ENCODE results near the gene THOP1. TPM values are rescaled to one million over a fixed set of nuclear protein-coding genes. Genes with fewer than 3 reads are reported as not detected.

The THOP1 gene
- polyA plus RNA-seq, 2 of the 4 experiments (the other 2 are of a cell fraction), result 43.5 to 90.5 TPM

DNA sequence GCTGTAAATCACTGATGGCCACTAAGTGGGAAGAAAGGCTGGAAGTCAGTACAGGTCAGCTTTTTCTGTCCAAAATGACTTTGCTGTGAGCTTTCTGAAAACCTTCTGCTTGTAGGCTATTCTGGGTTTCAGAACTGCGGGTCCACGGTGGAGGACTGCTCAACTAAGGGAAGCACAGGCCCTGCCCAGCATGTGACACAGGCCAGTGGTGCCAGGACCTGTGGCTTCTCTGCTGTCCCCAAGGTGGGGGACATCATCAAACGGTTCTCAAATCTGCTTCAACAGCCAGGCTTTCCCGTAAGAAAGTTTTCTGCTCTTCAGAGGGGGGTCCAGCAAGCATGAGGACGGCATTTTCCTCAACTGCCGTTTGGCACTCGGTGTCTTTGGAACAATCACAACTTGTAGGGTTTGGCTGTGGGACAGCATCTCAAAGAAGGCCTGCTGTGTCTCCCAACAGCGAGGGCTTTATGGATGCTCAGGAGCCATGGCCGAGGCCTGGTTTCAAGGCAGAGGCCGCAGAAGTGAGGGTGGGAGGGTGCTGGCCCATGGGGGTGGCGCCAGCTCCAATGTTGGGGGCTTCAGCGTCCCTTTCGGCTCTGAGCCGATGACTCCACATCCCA lies 6.1 kb upstream of the THOP1 start:
- WGBS (ENCODE audit: missing lambda C conversion rate), result 93% methylated on average over 13 of the region's 14 CpGs
- H3K9me3 ChIP-seq, result no peaks in the 10 kb centered on the region
- H3K4me2 ChIP-seq, result no peak overlapping the region
- no peak for ATAC-seq
- no peak for DNase-seq (ENCODE audit: low read depth in 1 of 2, low spot score in 1 of 2)
- ChIA-PET POLR2A (no interaction called here), CTCF (interaction anchor here (0.7 to 1.7 kb wide), 3 partner anchors 30 to 142 kb away, joined by 3 to 9 read pairs (median 5); no protein-coding TSS in a partner anchor)
- H3K27ac ChIP-seq, result no peak overlapping the region
- H3K4me1 ChIP-seq, result peaks cover 12% of the 10 kb centered on the region; the same call in 2 of the 3 replicates
- FAIRE-seq, result no peak
- H3K4me3 ChIP-seq, result no peak overlapping the region
- no peak for TF ChIP-seq RCOR1 (IDR thresholded peaks at IDR 0.05; ENCODE audit: low read depth, low read length)
- no peak for TF ChIP-seq MAFK (IDR thresholded peaks at IDR 0.05; ENCODE audit: partially characterized antibody)
- TF ChIP-seq CTCF (IDR thresholded peaks at IDR 0.05), result no peak
- TF ChIP-seq HEYL (CRISPR knock-in tag; IDR thresholded peaks at IDR 0.05), result no peak
- no peak for TF ChIP-seq FOSB (CRISPR knock-in tag; IDR thresholded peaks at IDR 0.05)
- no peak for TF ChIP-seq POLR2A (IDR thresholded peaks at IDR 0.05; ENCODE audit: low read length)
- TF ChIP-seq EP300 (IDR thresholded peaks at IDR 0.05), result no peak
- no peak for TF ChIP-seq HOXA7 (CRISPR knock-in tag; IDR thresholded peaks at IDR 0.05)
- TF ChIP-seq MAZ (IDR thresholded peaks at IDR 0.05; ENCODE audit: borderline replicate concordance, low read depth, low read length), result no peak
- TF ChIP-seq ZSCAN20 (CRISPR knock-in tag; IDR thresholded peaks at IDR 0.05), result no peak
- no peak for TF ChIP-seq FOSL2 (IDR thresholded peaks at IDR 0.05)
- TF ChIP-seq FOSL2 (CRISPR knock-in tag; IDR thresholded peaks at IDR 0.05), result no peak
- TF ChIP-seq EHMT2 (IDR thresholded peaks at IDR 0.05; ENCODE audit: low read depth), result no peak
- no peak for TF ChIP-seq RNF2 (IDR thresholded peaks at IDR 0.05; ENCODE audit: borderline replicate concordance, low read depth)
- no peak for TF ChIP-seq ZC3H11A (IDR thresholded peaks at IDR 0.05)
- TF ChIP-seq, protein P1, sequence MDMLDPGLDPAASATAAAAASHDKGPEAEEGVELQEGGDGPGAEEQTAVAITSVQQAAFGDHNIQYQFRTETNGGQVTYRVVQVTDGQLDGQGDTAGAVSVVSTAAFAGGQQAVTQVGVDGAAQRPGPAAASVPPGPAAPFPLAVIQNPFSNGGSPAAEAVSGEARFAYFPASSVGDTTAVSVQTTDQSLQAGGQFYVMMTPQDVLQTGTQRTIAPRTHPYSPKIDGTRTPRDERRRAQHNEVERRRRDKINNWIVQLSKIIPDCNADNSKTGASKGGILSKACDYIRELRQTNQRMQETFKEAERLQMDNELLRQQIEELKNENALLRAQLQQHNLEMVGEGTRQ (IDR thresholded peaks at IDR 0.05), result no peak
- TF ChIP-seq ESRRA (IDR thresholded peaks at IDR 0.05; ENCODE audit: borderline replicate concordance, low read length), result no peak

- DNase-seq (ENCODE audit: low read depth in 1 of 2, low spot score in 1 of 2), result no peak
- Histone ChIP-seq H3K4me2 (no peak overlapping the region), H3K27ac (no peak overlapping the region), H3K4me1 (peaks cover 17% of the 10 kb centered on the region; the same call in 2 of the 3 replicates), H3K4me3 (no peak overlapping the region), H3K9me3 (no peaks in the 10 kb centered on the region)
- TF ChIP-seq ZC3H11A (IDR thresholded peaks at IDR 0.05) (no peak), CTCF (IDR thresholded peaks at IDR 0.05) (no peak)
- no peak for ATAC-seq
- WGBS (ENCODE audit: missing lambda C conversion rate), result 93% methylated on average over 7 of the region's 7 CpGs
- FAIRE-seq, result no peak
- ChIA-PET POLR2A (no interaction called here), CTCF (no interaction called here)
Measured at GRCh38 chr19:2780284-2780683, 5.0 kb upstream of the THOP1 start.

DNA sequence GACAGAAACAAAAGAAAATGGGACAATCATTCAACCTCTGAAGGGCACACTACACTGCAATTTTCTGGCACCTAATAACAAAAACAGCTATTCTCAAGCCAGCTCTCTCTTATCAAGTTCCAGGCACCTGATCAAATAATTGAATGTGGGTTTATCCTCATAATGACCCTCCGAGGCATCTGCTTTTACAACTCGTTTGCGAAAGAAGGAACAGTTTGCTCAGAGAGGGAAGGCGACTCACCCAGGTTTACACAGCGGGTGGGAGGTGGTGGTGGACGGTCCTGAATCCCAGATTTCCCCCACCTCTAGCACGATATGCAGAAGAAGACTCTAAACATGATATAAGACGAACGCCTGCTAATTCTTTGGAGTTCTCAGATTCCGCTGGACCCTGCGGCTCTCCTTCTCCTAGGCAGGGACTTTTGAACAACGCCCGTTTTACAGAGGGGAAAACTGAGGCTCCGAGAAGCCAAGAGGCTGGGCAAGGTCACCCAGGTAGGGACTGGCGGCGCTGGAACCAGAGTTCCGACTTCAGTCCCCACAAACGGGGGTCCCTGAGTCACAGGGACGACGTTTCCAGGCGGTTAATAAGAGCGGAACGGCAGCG lies 2.9 kb upstream of the THOP1 start:
- WGBS (ENCODE audit: missing lambda C conversion rate), result 0% methylated on average over 9 of the region's 24 CpGs
- no peak for TF ChIP-seq ZNF302 (CRISPR knock-in tag; IDR thresholded peaks at IDR 0.05)
- TF ChIP-seq KDM1A (IDR thresholded peaks at IDR 0.05; ENCODE audit: low read depth), result peak; percentile 67; the same call in 1 of the 2 replicates
- TF ChIP-seq POLR2AphosphoS2 (conservative IDR thresholded peaks at IDR 0.05; ENCODE audit: low read length), result no peak
- TF ChIP-seq JUN (IDR thresholded peaks at IDR 0.05), result no peak
- FAIRE-seq, result no peak
- H3K4me2 ChIP-seq, result peak overlapping the region; percentile 99
- DNase-seq (ENCODE audit: low read depth in 1 of 2, low spot score in 1 of 2), result no peak
- ChIA-PET POLR2A (interaction anchor here (1.1 kb wide), 2 partner anchors 59 to 168 kb away, joined by 3 read pairs; no protein-coding TSS in a partner anchor), CTCF (interaction anchor here (1.1 to 1.2 kb wide), 2 partner anchors 16 to 33 kb away, joined by 3 to 5 read pairs; no protein-coding TSS in a partner anchor)
- peak overlapping the region; percentile 98 for H3K27ac ChIP-seq
- ATAC-seq, result no peak
- H3K4me1 ChIP-seq, result peaks cover 17% of the 10 kb centered on the region; the same call in 2 of the 3 replicates
- peak overlapping the region; percentile 100 for H3K4me3 ChIP-seq
- no peaks in the 10 kb centered on the region for H3K9me3 ChIP-seq

Measured in A549 (cell line).